H9 (cell line): ENCODE measurements around the gene CDH24. TPM values are rescaled to one million over a fixed set of nuclear protein-coding genes. Genes with fewer than 3 reads are reported as not detected.

Experiments used
- DNase-seq: peaks from one replicate; pipeline ENCODE4 v3.0.0-alpha.2; 2017
- H2AFZ ChIP-seq: one replicate; pipeline ENCODE4 v1.6.1; 2013; ENCODE audit warnings: mild to moderate bottlenecking, low read length, control low read depth, moderate library complexity
- H2AK5ac ChIP-seq: 2 replicates; pipeline ENCODE4 v1.6.1; 2013; ENCODE audit warnings: low read length, control low read depth, mixed read lengths; ENCODE audit not compliant: insufficient read length
- H2BK120ac ChIP-seq: one replicate; pipeline ENCODE4 v1.6.1; 2013; ENCODE audit warnings: low read depth, mild to moderate bottlenecking, low read length, control low read depth, inconsistent platforms; ENCODE audit not compliant: poor library complexity, severe bottlenecking
- H2BK12ac ChIP-seq: 2 replicates; pipeline ENCODE4 v1.6.1; 2013; ENCODE audit warnings: low read length, control low read depth, mixed read lengths, low read depth; ENCODE audit not compliant: insufficient read length
- H2BK15ac ChIP-seq: 2 replicates; pipeline ENCODE4 v1.6.1; 2013; ENCODE audit warnings: low read depth, low read length, control low read depth
- H2BK20ac ChIP-seq: one replicate; pipeline ENCODE4 v1.6.1; 2013; ENCODE audit warnings: low read depth, mild to moderate bottlenecking, low read length, control low read depth, inconsistent platforms; ENCODE audit not compliant: poor library complexity, severe bottlenecking
- H2BK5ac ChIP-seq: 2 replicates; pipeline ENCODE4 v1.6.1; 2013; ENCODE audit warnings: low read length, control low read depth, mixed read lengths; ENCODE audit not compliant: insufficient read length
- H3K14ac ChIP-seq: 2 replicates; pipeline ENCODE4 v1.6.1; 2013; ENCODE audit warnings: low read length, control low read depth; ENCODE audit not compliant: insufficient read depth
- H3K18ac ChIP-seq: 2 replicates; pipeline ENCODE4 v1.6.1; 2013; ENCODE audit warnings: low read depth, mild to moderate bottlenecking, mixed read lengths, low read length, control low read depth; ENCODE audit not compliant: insufficient read length
- H3K23ac ChIP-seq: 2 replicates; pipeline ENCODE4 v1.6.1; 2013; ENCODE audit warnings: low read length, control low read depth, mixed read lengths, low read depth; ENCODE audit not compliant: insufficient read length
- H3K23me2 ChIP-seq: 2 replicates; pipeline ENCODE4 v1.6.1; 2013; ENCODE audit warnings: low read depth, mild to moderate bottlenecking, mixed read lengths, low read length, control low read depth; ENCODE audit not compliant: insufficient read length, poor library complexity, severe bottlenecking
- H3K27ac ChIP-seq: 2 replicates; pipeline ENCODE4 v1.5.1; 2013; ENCODE audit warnings: low read length, control low read depth, mixed read lengths, low read depth; ENCODE audit not compliant: insufficient read length
- H3K27me3 ChIP-seq: 2 replicates; pipeline ENCODE4 v1.6.1; 2013; ENCODE audit warnings: low read length, control low read depth, inconsistent platforms; ENCODE audit not compliant: insufficient read depth
- H3K4ac ChIP-seq: 2 replicates; pipeline ENCODE4 v1.6.1; 2013; ENCODE audit warnings: low read depth, mild to moderate bottlenecking, control low read depth, inconsistent platforms, low read length, moderate library complexity
- H3K4me1 ChIP-seq: 2 replicates; pipeline ENCODE4 v1.6.1; 2013; ENCODE audit warnings: low read length, control low read depth, inconsistent platforms; ENCODE audit not compliant: insufficient read depth
- H3K4me2 ChIP-seq: 2 replicates; pipeline ENCODE4 v1.6.1; 2013; ENCODE audit warnings: low read length, control low read depth, mixed read lengths; ENCODE audit not compliant: insufficient read length, insufficient read depth
- H3K56ac ChIP-seq: 2 replicates; pipeline ENCODE4 v1.6.1; 2013; ENCODE audit warnings: low read depth, mild to moderate bottlenecking, mixed read lengths, low read length, control low read depth; ENCODE audit not compliant: insufficient read length
- H3K79me1 ChIP-seq: 2 replicates; pipeline ENCODE4 v1.6.1; 2013; ENCODE audit warnings: low read depth, mild to moderate bottlenecking, moderate library complexity, low read length, control low read depth, inconsistent platforms; ENCODE audit not compliant: insufficient read depth, poor library complexity, severe bottlenecking
- H3K79me2 ChIP-seq: 2 replicates; pipeline ENCODE4 v1.6.1; 2013; ENCODE audit warnings: low read length, control low read depth, inconsistent platforms; ENCODE audit not compliant: insufficient read depth
- H3K9ac ChIP-seq: 2 replicates; pipeline ENCODE4 v1.6.1; 2013; ENCODE audit warnings: low read length, control low read depth, mixed read lengths; ENCODE audit not compliant: insufficient read length; ENCODE audit errors: extremely low read depth
- H3K9me3 ChIP-seq: one replicate; pipeline ENCODE4 v1.6.1; 2013; ENCODE audit warnings: low read depth, low read length, inconsistent platforms; ENCODE audit not compliant: control insufficient read depth
- H3T11ph ChIP-seq: one replicate; pipeline ENCODE4 v1.6.1; 2013; ENCODE audit warnings: mild to moderate bottlenecking, low read length, control low read depth, inconsistent platforms
- H4K20me1 ChIP-seq: one replicate; pipeline ENCODE4 v1.6.1; 2013; ENCODE audit not compliant: control insufficient read depth, insufficient read length, insufficient read depth
- H4K5ac ChIP-seq: 2 replicates; pipeline ENCODE4 v1.6.1; 2013; ENCODE audit warnings: low read depth, mild to moderate bottlenecking, mixed read lengths, low read length, control low read depth; ENCODE audit not compliant: insufficient read length
- H4K8ac ChIP-seq: replicated peaks from 2 replicates; pipeline ENCODE4 v1.6.1; 2013; ENCODE audit warnings: low read length, control low read depth, mixed read lengths, low read depth; ENCODE audit not compliant: insufficient read length
- H4K91ac ChIP-seq: 2 replicates; pipeline ENCODE4 v1.6.1; 2013; ENCODE audit warnings: low read depth, mild to moderate bottlenecking, moderate library complexity, mixed read lengths, low read length, control low read depth; ENCODE audit not compliant: insufficient read length
- H3K27ac Mint-ChIP-seq, 3 experiments: 2 replicates in 2 of 3; 3 replicates in 1 of 3; pipeline ENCODE4 v1.8.0; 2020 to 2021; ENCODE audit warnings: mixed read lengths in 3 of 3, mild to moderate bottlenecking in 1 of 3, moderate library complexity in 1 of 3
- H3K27me3 Mint-ChIP-seq: 2 replicates; pipeline ENCODE4 v1.8.0; 2021; ENCODE audit warnings: low read depth, mild to moderate bottlenecking, moderate library complexity, mixed read lengths
- H3K36me3 Mint-ChIP-seq, 3 experiments: 2 replicates in 2 of 3; 3 replicates in 1 of 3; pipeline ENCODE4 v1.8.0; 2020 to 2021; ENCODE audit warnings: low read depth in 3 of 3, mixed read lengths in 3 of 3; ENCODE audit not compliant: insufficient read depth in 1 of 3
- H3K4me1 Mint-ChIP-seq, 2 experiments: 2 replicates each; pipeline ENCODE4 v1.8.0; 2020; ENCODE audit warnings: mixed read lengths in 2 of 2
- H3K4me3 Mint-ChIP-seq, 2 experiments: 2 replicates in 1 of 2; 3 replicates in 1 of 2; pipeline ENCODE4 v1.8.0; 2020 to 2021; ENCODE audit warnings: mild to moderate bottlenecking in 2 of 2, mixed read lengths in 2 of 2, moderate library complexity in 1 of 2
- H3K9me3 Mint-ChIP-seq, 2 experiments: 2 replicates in 1 of 2; 3 replicates in 1 of 2; pipeline ENCODE4 v1.8.0; 2020; ENCODE audit warnings: mild to moderate bottlenecking in 2 of 2, mixed read lengths in 2 of 2, moderate library complexity in 1 of 2
- CTCF ChIP-seq: fragments of 200-600 bp; sonication (generic); conservative IDR thresholded peaks from 3 replicates; pipeline ENCODE4 v1.8.0; 2021; ENCODE audit warnings: antibody characterized with exemption, mild to moderate bottlenecking
- WGBS: extraction: QIAGEN DNeasy Blood & Tissue Kit; methylation state at CpG from one replicate; pipeline ENCODE4 v1.1.7; 2013; ENCODE audit warnings: missing lambda C conversion rate, low lambda C conversion rate, mixed read lengths; ENCODE audit not compliant: insufficient read length; ENCODE audit errors: extremely low coverage; 5-methylcytosine and 5-hydroxymethylcytosine counted together
- total RNA-seq: library from RNA; stranded (reverse); gene quantifications from 2 replicates; pipeline ENCODE4 v1.2.1, GENCODE V29; 2021

The CDH24 gene
- total RNA-seq, 1 experiment from 2014 or later = 16.7 TPM

GRCh38 chr14:23020143-23021128 is 36.9 kb downstream of the CDH24 start:
- H3K79me1 ChIP-seq = no peaks in the 10 kb centered on the region
- no peak for DNase-seq
- Mint-ChIP-seq H3K27me3 (no peaks in the 10 kb centered on the region), H3K36me3 (peaks cover 8 to 10% (median 10%) of the 10 kb centered on the region in 3 experiments; a peak in 6 of 7 replicates), H3K4me3 (no peak overlapping the region), H3K27ac (peak overlapping the region in 2 of 3 experiments; percentile 17 to 67; a peak in 2 of 7 replicates), H3K9me3 (no peaks in the 10 kb centered on the region), H3K4me1 (peaks cover 32 to 35% of the 10 kb centered on the region in 2 experiments)
- no peak overlapping the region for H3K18ac ChIP-seq
- H3K4ac ChIP-seq = no peak overlapping the region
- no peak overlapping the region for H2BK12ac ChIP-seq
- no peak overlapping the region for H3K4me2 ChIP-seq
- no peak overlapping the region for H2AFZ ChIP-seq
- H3T11ph ChIP-seq = no peak overlapping the region
- H3K14ac ChIP-seq = no peak overlapping the region
- H2BK120ac ChIP-seq = no peak overlapping the region
- no peak overlapping the region for H2BK5ac ChIP-seq
- no peak overlapping the region for H2BK20ac ChIP-seq
- no peaks in the 10 kb centered on the region for H3K27me3 ChIP-seq
- no peak overlapping the region for H3K27ac ChIP-seq
- no CpG with 5 or more reads among the region's 7 CpGs for WGBS
- H4K20me1 ChIP-seq = no peaks in the 10 kb centered on the region
- H4K91ac ChIP-seq = no peak overlapping the region
- no peak overlapping the region for H3K56ac ChIP-seq
- TF ChIP-seq CTCF = no peak
- H3K23me2 ChIP-seq = no peaks in the 10 kb centered on the region
- no peak overlapping the region for H4K8ac ChIP-seq
- H2BK15ac ChIP-seq = no peak overlapping the region
- no peaks in the 10 kb centered on the region for H3K79me2 ChIP-seq
- no peak overlapping the region for H3K9ac ChIP-seq
- no peak overlapping the region for H3K23ac ChIP-seq
- no peak overlapping the region for H2AK5ac ChIP-seq
- no peaks in the 10 kb centered on the region for H3K4me1 ChIP-seq
- no peak overlapping the region for H4K5ac ChIP-seq
- no peaks in the 10 kb centered on the region for H3K9me3 ChIP-seq
